BJ (cell line): ENCODE data around the gene FTO. TPM values are rescaled to one million over a fixed set of nuclear protein-coding genes. Genes with fewer than 3 reads are reported as not detected.

Source experiments
- CTCF ChIA-PET: fragments of 350-600 bp; formaldehyde crosslinking; extraction: SDS; loops from one replicate; lab custom pipeline; 2021; ENCODE audit warnings: antibody characterized with exemption, inconsistent platforms; lab: Yijun Ruan, JAX
- POLR2A ChIA-PET: fragments of 300-600 bp; sonication (Branson Sonifier 250); formaldehyde crosslinking; extraction: SDS; loops from one replicate; lab custom pipeline; 2021; ENCODE audit warnings: antibody characterized with exemption; lab: Charles Lee
- DNase-seq: peaks from one replicate; pipeline ENCODE4 v3.0.0-alpha.2; 2011; ENCODE audit warnings: low read depth
- H3K27me3 ChIP-seq: 2 replicates; pipeline ENCODE4 v1.6.0; 2011; ENCODE audit warnings: low read length; ENCODE audit not compliant: control insufficient read depth, insufficient read depth
- H3K36me3 ChIP-seq: 2 replicates; pipeline ENCODE4 v1.5.1; 2011; ENCODE audit warnings: low read length; ENCODE audit not compliant: control insufficient read depth, insufficient read depth
- H3K4me3 ChIP-seq: 2 replicates; pipeline ENCODE4 v1.5.1; 2011; ENCODE audit warnings: low read depth, mild to moderate bottlenecking, control low read depth, low read length
- polyA plus RNA-seq: library from polyadenylated mRNA; depleted of rRNA; stranded (reverse); fragments of >200 nt; gene quantifications from 2 replicates; pipeline ENCODE4 v1.2.3, GENCODE V29; 2011
- TF ChIP-seq, protein P1 (sequence below): IDR thresholded peaks from 2 replicates; pipeline ENCODE4 v1.5.1; 2011; ENCODE audit warnings: low read depth, mild to moderate bottlenecking, control low read depth, inconsistent platforms, low read length, moderate library complexity; ENCODE audit not compliant: insufficient read depth

The FTO gene
- polyA plus RNA-seq, 1 experiment: 86.3 TPM

DNA sequence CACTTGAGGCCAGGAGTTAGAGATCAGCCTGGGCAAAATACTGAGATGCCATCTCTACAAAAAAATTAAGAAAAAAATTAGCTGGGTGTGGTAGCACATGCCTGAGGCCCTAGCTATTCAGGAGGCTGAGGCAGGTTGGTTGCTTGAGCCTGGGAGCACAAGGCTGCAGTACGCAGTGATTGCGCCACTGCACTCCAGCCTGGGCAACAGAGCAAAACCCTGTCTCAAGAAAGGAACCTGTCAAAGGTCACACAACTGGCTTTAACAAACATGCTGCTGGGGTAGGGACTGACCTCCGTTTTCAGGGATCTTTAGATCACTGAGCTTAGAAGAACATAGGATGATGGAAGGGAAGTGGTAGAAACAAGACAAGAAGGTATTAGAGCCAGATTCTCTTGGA is 487.6 kb downstream of the FTO start:
- TF ChIP-seq, protein P1, sequence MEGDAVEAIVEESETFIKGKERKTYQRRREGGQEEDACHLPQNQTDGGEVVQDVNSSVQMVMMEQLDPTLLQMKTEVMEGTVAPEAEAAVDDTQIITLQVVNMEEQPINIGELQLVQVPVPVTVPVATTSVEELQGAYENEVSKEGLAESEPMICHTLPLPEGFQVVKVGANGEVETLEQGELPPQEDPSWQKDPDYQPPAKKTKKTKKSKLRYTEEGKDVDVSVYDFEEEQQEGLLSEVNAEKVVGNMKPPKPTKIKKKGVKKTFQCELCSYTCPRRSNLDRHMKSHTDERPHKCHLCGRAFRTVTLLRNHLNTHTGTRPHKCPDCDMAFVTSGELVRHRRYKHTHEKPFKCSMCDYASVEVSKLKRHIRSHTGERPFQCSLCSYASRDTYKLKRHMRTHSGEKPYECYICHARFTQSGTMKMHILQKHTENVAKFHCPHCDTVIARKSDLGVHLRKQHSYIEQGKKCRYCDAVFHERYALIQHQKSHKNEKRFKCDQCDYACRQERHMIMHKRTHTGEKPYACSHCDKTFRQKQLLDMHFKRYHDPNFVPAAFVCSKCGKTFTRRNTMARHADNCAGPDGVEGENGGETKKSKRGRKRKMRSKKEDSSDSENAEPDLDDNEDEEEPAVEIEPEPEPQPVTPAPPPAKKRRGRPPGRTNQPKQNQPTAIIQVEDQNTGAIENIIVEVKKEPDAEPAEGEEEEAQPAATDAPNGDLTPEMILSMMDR: no peak
- ChIA-PET CTCF (interaction anchor here (2.2 kb wide), 1 partner anchor 418 kb away, joined by 5 read pairs; no protein-coding TSS in a partner anchor), POLR2A (no interaction called here)
- H3K4me3 ChIP-seq: no peak overlapping the region
- peaks cover 4% of the 10 kb centered on the region for H3K27me3 ChIP-seq
- H3K36me3 ChIP-seq: no peaks in the 10 kb centered on the region
- DNase-seq: no peak

DNA sequence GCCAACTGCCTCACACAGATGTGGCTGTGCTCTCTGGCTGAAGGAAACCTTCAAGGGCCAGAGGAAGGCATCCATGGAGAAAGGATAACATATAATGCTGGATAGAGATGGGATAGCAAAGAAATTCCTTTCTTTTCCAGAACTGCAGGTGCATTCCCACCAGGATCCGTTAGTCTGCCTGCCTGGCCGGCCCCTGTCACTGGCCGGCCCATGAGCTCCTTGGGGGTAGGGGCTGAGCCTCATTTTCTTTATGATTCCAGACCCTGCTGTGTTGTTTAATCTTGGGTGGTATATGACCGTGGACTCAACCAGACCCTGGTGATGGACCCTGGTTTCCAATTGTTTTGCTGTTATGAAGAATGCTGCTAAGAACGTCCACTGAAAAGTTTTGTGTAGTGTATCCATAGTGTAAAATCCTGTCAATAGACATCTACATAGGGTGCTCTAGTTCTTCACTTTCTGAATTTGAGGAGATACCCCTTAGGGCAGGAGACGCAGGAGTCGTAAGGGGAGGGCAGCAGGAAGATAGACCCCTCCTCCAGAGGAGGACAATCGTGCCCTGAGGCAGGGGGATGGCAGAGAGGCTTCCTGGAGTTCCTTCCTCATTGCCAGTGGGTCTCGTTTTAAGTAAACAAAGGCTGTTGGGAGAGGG is 489.2 kb downstream of the FTO start:
- TF ChIP-seq, protein P1: no peak
- Histone ChIP-seq H3K36me3 (no peaks in the 10 kb centered on the region), H3K27me3 (peaks cover 4% of the 10 kb centered on the region), H3K4me3 (no peak overlapping the region)
- ChIA-PET POLR2A (no interaction called here), CTCF (interaction anchor here (0.9 to 2.2 kb wide), 6 partner anchors 10 to 420 kb away, joined by 3 to 8 read pairs (median 4); no protein-coding TSS in a partner anchor)
- DNase-seq: no peak

DNA sequence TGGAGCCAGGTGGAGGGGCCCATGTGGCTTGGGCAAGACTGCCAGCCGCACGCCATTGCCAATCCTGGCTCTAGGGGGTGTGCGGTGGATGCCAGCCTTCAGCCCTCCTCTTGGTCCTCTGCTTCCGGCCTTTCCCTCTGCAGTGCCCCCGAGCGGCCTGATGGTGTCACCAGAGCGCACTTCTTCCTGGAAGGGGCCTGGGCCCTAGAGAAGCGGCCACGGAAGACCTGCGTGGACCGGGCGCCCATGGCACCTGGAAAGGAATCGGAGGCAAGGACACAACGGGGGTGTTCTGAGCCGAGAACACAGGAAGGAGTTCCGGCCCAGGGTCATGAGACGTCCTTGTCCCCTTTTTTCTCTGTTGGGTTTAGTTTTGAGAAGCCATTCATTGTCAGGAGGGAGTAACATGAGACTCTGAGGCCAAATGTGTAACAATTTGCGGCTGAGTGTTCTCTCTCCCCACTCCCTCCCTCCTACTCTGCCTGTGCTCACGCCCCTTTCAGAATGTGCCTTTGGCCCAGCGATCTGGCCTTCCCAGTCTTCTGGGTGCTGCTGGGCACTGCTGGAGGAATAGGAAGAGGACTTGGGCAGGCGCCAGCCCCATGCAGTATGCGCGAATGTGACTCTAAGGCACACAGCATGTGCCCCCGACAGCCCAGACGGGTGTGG is 489.8 kb downstream of the FTO start:
- TF ChIP-seq, protein P1: peak; percentile 94
- no peak for DNase-seq
- ChIA-PET POLR2A (no interaction called here), CTCF (interaction anchor here (1.0 to 1.2 kb wide), 2 partner anchors 15 to 238 kb away, joined by 3 to 7 read pairs; no protein-coding TSS in a partner anchor)
- H3K27me3 ChIP-seq: peaks cover 4% of the 10 kb centered on the region
- H3K36me3 ChIP-seq: no peaks in the 10 kb centered on the region
- H3K4me3 ChIP-seq: no peak overlapping the region

GRCh38 chr16:54194334-54194743 is 490.4 kb downstream of the FTO start:
- Histone ChIP-seq H3K4me3 (no peak overlapping the region), H3K27me3 (peaks cover 3% of the 10 kb centered on the region), H3K36me3 (no peaks in the 10 kb centered on the region)
- ChIA-PET POLR2A (no interaction called here), CTCF (interaction anchor here (0.9 to 1.3 kb wide), 3 partner anchors 13 to 14 kb away, joined by 3 to 7 read pairs (median 3); no protein-coding TSS in a partner anchor)
- no peak for DNase-seq
- TF ChIP-seq, protein P1: no peak

- H3K27me3 ChIP-seq: no peaks in the 10 kb centered on the region
- POLR2A ChIA-PET: no interaction called here
- CTCF ChIA-PET: no interaction called here
- TF ChIP-seq, protein P1: no peak
- no peak overlapping the region for H3K4me3 ChIP-seq
- no peak for DNase-seq
- no peaks in the 10 kb centered on the region for H3K36me3 ChIP-seq
Measured at GRCh38 chr16:54197758-54198157, 493.8 kb downstream of the FTO start.
